ENCODE measurements around the gene USP22. TPM values are rescaled to one million over a fixed set of nuclear protein-coding genes. Genes with fewer than 3 reads are reported as not detected.

The USP22 gene
- total RNA-seq (2016; rRNA removed; fragmentation: Illumina TruSeq; extraction: Trizol) = 130 and 131 TPM in 2 replicates
- 17.2 and 17.3 TPM in 2 replicates for total RNA-seq (2016; cell fraction: cytosol; rRNA removed; fragmentation: Illumina TruSeq; extraction: Trizol; ENCODE audit: low read depth)
- total RNA-seq (2016; cell fraction: insoluble cytoplasmic fraction; rRNA removed; fragmentation: Illumina TruSeq; extraction: Trizol) = 119 and 130 TPM in 2 replicates
- total RNA-seq (2016; cell fraction: membrane; rRNA removed; fragmentation: Illumina TruSeq; extraction: Trizol) = 54.1 and 54.4 TPM in 2 replicates
- total RNA-seq (2016; cell fraction: nucleus; rRNA removed; fragmentation: Illumina TruSeq; extraction: Trizol) = 79.5 and 96.3 TPM in 2 replicates
- 98.0 and 124 TPM in 2 replicates for polyA plus RNA-seq (2011; rRNA removed)
- 56.8 and 60.3 TPM in 2 replicates for polyA plus RNA-seq (2011; cell fraction: cytosol; rRNA removed)
- 126 and 139 TPM in 2 replicates for polyA plus RNA-seq (2011; cell fraction: nucleus; rRNA removed)
- polyA plus RNA-seq (2012) = 65.0 and 69.3 TPM in 2 replicates
- polyA plus RNA-seq (2016; cell fraction: cytosol; fragmentation: Illumina TruSeq; extraction: Trizol; ENCODE audit: low read depth) = 4.2 and 4.5 TPM in 2 replicates
- 65.3 and 91.2 TPM in 2 replicates for polyA plus RNA-seq (2016; cell fraction: insoluble cytoplasmic fraction; fragmentation: Illumina TruSeq; extraction: Trizol; ENCODE audit: low read depth)
- 18.3 and 19.5 TPM in 2 replicates for polyA plus RNA-seq (2016; cell fraction: membrane; fragmentation: Illumina TruSeq; extraction: Trizol; ENCODE audit: low read depth)
- 101 and 103 TPM in 2 replicates for polyA plus RNA-seq (2016; cell fraction: nucleus; fragmentation: Illumina TruSeq; extraction: Trizol; ENCODE audit: insufficient read depth, low read depth)
- polyA minus RNA-seq (2011; rRNA and poly(A)+ RNA removed; ENCODE audit: low replicate concordance) = 337 and 421 TPM in 2 replicates
- 104 and 120 TPM in 2 replicates for polyA minus RNA-seq (2011; cell fraction: cytosol; rRNA and poly(A)+ RNA removed)
- 71.7 and 94.2 TPM in 2 replicates for polyA minus RNA-seq (2011; cell fraction: nucleus; rRNA and poly(A)+ RNA removed)
- Bru-seq, nascent RNA = percentile 96 among the genes with signal in this experiment
- BruChase-seq, experiment 1, labeled RNA remaining after a 6-hour chase = percentile 97 among the genes with signal in this experiment
- percentile 96 among the genes with signal in this experiment for BruChase-seq, experiment 2, labeled RNA remaining after a 2-hour chase
- long read RNA-seq, experiment 1, full-length matches to known transcripts = 2 of 108 reads
- long read RNA-seq, experiment 1, partial matches to known transcripts = 3 of 108 reads
- long read RNA-seq, experiment 1, other reads (novel, unspliced or antisense) = 103 of 108 reads
- long read RNA-seq, experiment 2, full-length matches to known transcripts = 47 of 171 reads
- long read RNA-seq, experiment 2, partial matches to known transcripts = 13 of 171 reads
- long read RNA-seq, experiment 2, other reads (novel, unspliced or antisense) = 111 of 171 reads

GRCh38 chr17:21042458-21043295, at the start of gene USP22:
Gene USP22, minus strand, starts transcription at chr17:21043011. Its CDS starts 176 bp downstream, at chr17:21042835.
- Histone ChIP-seq H3K27me3 (ENCODE audit: control insufficient read depth in 1 of 2, insufficient read depth in 2 of 2, low read length in 2 of 2) (no peaks in the 10 kb centered on the region; a peak in 1 of 5 replicates), H3K9ac (ENCODE audit: insufficient read depth, low read depth, low read length) (peak within 1 kb of the TSS; percentile 100), H3K9me3 (ENCODE audit: low read length) (no peaks in the 10 kb centered on the region), H3K4me1 (ENCODE audit: insufficient read depth, low read length) (peaks cover 39% of the 10 kb centered on the region), H3K4me2 (ENCODE audit: low read depth, low read length) (peak within 1 kb of the TSS; percentile 99), H3K4me3 (replicated peaks in 1 of 3; ENCODE audit: insufficient read depth in 1 of 3, low read depth in 2 of 3, low read length in 3 of 3) (peak within 1 kb of the TSS; percentile 82 to 100 (median 95)), H3K79me2 (ENCODE audit: insufficient read depth, low read length) (peaks cover 44% of the 10 kb centered on the region), H3K36me3 (replicated peaks in 1 of 2; ENCODE audit: control insufficient read depth in 1 of 2, insufficient read depth in 2 of 2, low read length in 2 of 2) (peaks cover 0 to 5% of the 10 kb centered on the region in 2 experiments; a peak in 2 of 5 replicates), H3K27ac (ENCODE audit: extremely low read length, insufficient read depth, low read length) (peak within 1 kb of the TSS; percentile 97), H4K20me1 (ENCODE audit: insufficient read depth, low read length) (peaks cover 43% of the 10 kb centered on the region), H2AFZ (ENCODE audit: low read length) (peak within 1 kb of the TSS; percentile 66)
- CTCF ChIA-PET (ENCODE audit: low intra/inter-chr PET ratio, low total read pairs) = no interaction called here
- under 1% methylated on average over 14 of the region's 91 CpGs for whole genome bisulfite sequencing (ENCODE audit: low lambda C conversion rate)
- in situ Hi-C loops (cut with HindIII; ENCODE audit: extremely low pct_ligation_motif_present, low pct_unique_long_range_greater_than_20kb) (no loop called here), intact Hi-C loops (cut with micrococcal nuclease; ENCODE audit: unreplicated experiment) (loop anchor here (2.0 to 10.0 kb wide), 2 partner anchors 84 to 242 kb away; partner anchors contain the start of genes DHRS7B and MAP2K3)
- DNase-seq (ENCODE audit: low spot score) = no peak
- BruUV-seq (replicated peaks) = TSS peak; percentile 80
- POLR2A ChIA-PET = interaction anchor here (0.7 to 2.2 kb wide), 19 partner anchors 9 to 509 kb away, joined by 3 to 21 read pairs (median 4); partner anchors contain the start of genes DHRS7B and TMEM11
- no peak for FAIRE-seq
- ATAC-seq = peak; percentile 77
- 0 out of 2 replicates have a peak, but pooled peaks have one; percentile 13 for TF ChIP-seq FOXA3 (CRISPR knock-in tag; IDR thresholded peaks at IDR 0.05)
- no peak for TF ChIP-seq GTF3A (CRISPR knock-in tag; conservative IDR thresholded peaks at IDR 0.05)
- TF ChIP-seq, protein P1, sequence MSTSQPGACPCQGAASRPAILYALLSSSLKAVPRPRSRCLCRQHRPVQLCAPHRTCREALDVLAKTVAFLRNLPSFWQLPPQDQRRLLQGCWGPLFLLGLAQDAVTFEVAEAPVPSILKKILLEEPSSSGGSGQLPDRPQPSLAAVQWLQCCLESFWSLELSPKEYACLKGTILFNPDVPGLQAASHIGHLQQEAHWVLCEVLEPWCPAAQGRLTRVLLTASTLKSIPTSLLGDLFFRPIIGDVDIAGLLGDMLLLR (CRISPR knock-in tag; IDR thresholded peaks at IDR 0.05) = 0 out of 2 replicates have a peak, but pooled peaks have one; percentile 13
- 0 out of 2 replicates have a peak, but pooled peaks have one; percentile 34 for TF ChIP-seq KMT2B (CRISPR knock-in tag; IDR thresholded peaks at IDR 0.05)
- TF ChIP-seq ZNF205 (CRISPR knock-in tag; IDR thresholded peaks at IDR 0.05) = 0 out of 2 replicates have a peak, but pooled peaks have one; percentile 22
- TF ChIP-seq GTF2F1 (IDR thresholded peaks at IDR 0.05; ENCODE audit: low read length) = no peak
- TF ChIP-seq ZNF629 (CRISPR knock-in tag; conservative IDR thresholded peaks at IDR 0.05) = 0 out of 2 replicates have a peak, but pooled peaks have one; percentile 30
- TF ChIP-seq ZBTB43 (CRISPR knock-in tag; conservative IDR thresholded peaks at IDR 0.05) = 0 out of 2 replicates have a peak, but pooled peaks have one; percentile 30
- TF ChIP-seq NFKB2 (CRISPR knock-in tag; IDR thresholded peaks at IDR 0.05; ENCODE audit: borderline replicate concordance) = peak; percentile 2; the same call in 1 of the 2 replicates
- TF ChIP-seq SOX13 (IDR thresholded peaks at IDR 0.05) = no peak
- TF ChIP-seq SOX13 (CRISPR knock-in tag; conservative IDR thresholded peaks at IDR 0.05 in 1 of 2, IDR thresholded peaks at IDR 0.05 in 1 of 2) = peak in 1 of 2 experiments; percentile 9; a peak in 1 of 4 replicates
- peak; percentile 15; the same call in 1 of the 2 replicates for TF ChIP-seq PHF20 (CRISPR knock-in tag; IDR thresholded peaks at IDR 0.05)
- peak; percentile 63; the same call in 1 of the 2 replicates for TF ChIP-seq HES4 (CRISPR knock-in tag; IDR thresholded peaks at IDR 0.05; ENCODE audit: borderline replicate concordance)
- no peak for TF ChIP-seq ZSCAN30 (CRISPR knock-in tag; IDR thresholded peaks at IDR 0.05)
- no peak; the same call in 1 of the 2 replicates for TF ChIP-seq MAZ (IDR thresholded peaks at IDR 0.05; ENCODE audit: borderline replicate concordance, low read depth, low read length)
- TF ChIP-seq MAZ (CRISPR knock-in tag; IDR thresholded peaks at IDR 0.05; ENCODE audit: low read depth) = peak; percentile 38; the same call in 1 of the 2 replicates
